ENCODE measurements around the gene NOL6. TPM values are rescaled to one million over a fixed set of nuclear protein-coding genes. Genes with fewer than 3 reads are reported as not detected.
A peak's percentile ranks its signal among the peaks of the same experiment; 100 is the strongest.
"Not testable (repeated sequence)": the region's sequence is repeated elsewhere in the genome, so short reads cannot be mapped to it uniquely, and the experiment has no call there.

The NOL6 gene
- total RNA-seq, 2 experiments from 2014 or later: 36.2 to 37.7 TPM

DNA sequence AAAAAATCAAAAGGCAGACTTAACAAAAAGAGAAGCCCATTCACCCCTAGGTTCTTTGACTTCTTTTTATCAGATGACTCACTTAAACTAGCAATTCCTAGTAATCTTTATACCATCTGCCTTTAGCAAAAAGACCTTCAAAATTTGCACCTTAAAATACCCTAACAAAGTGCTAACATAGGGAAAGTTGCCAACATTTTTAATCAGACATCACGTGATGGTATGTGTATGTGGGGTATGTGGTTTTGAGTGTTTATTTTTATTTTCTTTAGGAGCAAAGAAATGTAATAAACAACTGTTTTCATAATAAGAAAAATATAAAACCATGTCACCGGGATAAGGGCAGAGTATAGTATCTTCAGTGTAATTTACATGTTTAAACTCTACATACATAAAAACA is 20.1 kb upstream of the NOL6 start:
- POLR2A ChIA-PET; H3K27ac Mint-ChIP-seq; CTCF ChIA-PET; H3K9me3 Mint-ChIP-seq; H3K4me1 Mint-ChIP-seq; H3K36me3 Mint-ChIP-seq (ENCODE audit: low read depth); H3K4me3 Mint-ChIP-seq; H3K27me3 Mint-ChIP-seq; DNase-seq: not testable (repeated sequence)

DNA sequence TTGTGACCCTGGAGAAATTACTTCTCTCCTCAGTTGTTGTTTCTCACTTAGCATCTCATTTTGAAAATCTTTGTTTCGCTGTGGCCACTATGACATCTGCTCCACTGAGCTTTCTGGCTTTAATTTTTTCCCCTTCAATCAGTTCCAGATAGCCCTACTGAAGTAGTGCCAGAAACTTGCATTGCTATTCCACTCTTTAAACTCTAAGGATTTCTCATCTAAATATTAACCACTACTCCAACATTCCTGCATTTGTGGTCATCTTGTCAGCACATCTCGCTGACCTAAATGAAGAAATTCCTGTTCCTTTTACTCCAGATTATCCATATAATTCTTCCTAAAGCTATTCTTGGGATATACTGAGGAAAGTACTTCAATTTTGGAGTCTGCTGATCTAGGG is 15.3 kb upstream of the NOL6 start:
- no peak overlapping the region for H3K27ac Mint-ChIP-seq
- H3K9me3 Mint-ChIP-seq: no peaks in the 10 kb centered on the region
- peaks cover 1% of the 10 kb centered on the region for H3K27me3 Mint-ChIP-seq
- H3K36me3 Mint-ChIP-seq (ENCODE audit: low read depth): no peaks in the 10 kb centered on the region
- ChIA-PET CTCF (no interaction called here), POLR2A (no interaction called here)
- no peak overlapping the region for H3K4me3 Mint-ChIP-seq
- H3K4me1 Mint-ChIP-seq: no peaks in the 10 kb centered on the region
- DNase-seq: no peak

- H3K36me3 Mint-ChIP-seq (ENCODE audit: low read depth); POLR2A ChIA-PET; H3K27ac Mint-ChIP-seq; H3K9me3 Mint-ChIP-seq; H3K4me1 Mint-ChIP-seq; DNase-seq; H3K4me3 Mint-ChIP-seq; H3K27me3 Mint-ChIP-seq: not testable (repeated sequence)
- CTCF ChIA-PET: interaction anchor here (1.1 to 1.4 kb wide), 2 partner anchors 11 to 13 kb away, joined by 3 read pairs; partner anchors contain the start of gene NOL6
Observed at GRCh38 chr9:33485312-33485711, 11.6 kb upstream of the NOL6 start.

DNA sequence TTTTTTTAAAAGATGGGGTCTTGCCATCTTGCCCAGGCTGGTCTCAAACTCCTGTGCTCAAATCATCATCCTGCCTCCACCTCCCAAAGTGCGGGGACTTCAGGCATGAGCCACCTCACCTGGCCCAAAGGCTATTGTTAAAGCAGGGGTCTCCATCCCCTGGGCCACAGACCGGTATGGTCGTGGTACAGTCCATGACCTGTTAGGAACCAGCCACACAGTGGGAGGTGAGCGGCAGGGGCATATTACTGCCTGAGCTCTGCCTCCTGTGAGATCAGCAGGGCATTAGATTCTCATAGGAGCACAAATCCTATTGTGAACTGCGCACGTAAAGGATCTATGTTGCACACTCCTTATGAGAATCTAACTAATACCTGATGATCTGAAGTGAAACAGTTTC is 7.3 kb upstream of the NOL6 start:
- no peaks in the 10 kb centered on the region for H3K4me1 Mint-ChIP-seq
- H3K4me3 Mint-ChIP-seq: no peak overlapping the region
- H3K27ac Mint-ChIP-seq: no peak overlapping the region
- H3K9me3 Mint-ChIP-seq: no peaks in the 10 kb centered on the region
- no peak for DNase-seq
- POLR2A ChIA-PET: no interaction called here
- no peaks in the 10 kb centered on the region for H3K36me3 Mint-ChIP-seq (ENCODE audit: low read depth)
- CTCF ChIA-PET: interaction anchor here (3.0 kb wide), 1 partner anchor 14 kb away, joined by 12 read pairs; no protein-coding TSS in a partner anchor
- H3K27me3 Mint-ChIP-seq: no peaks in the 10 kb centered on the region

- Mint-ChIP-seq H3K4me3 (no peak overlapping the region), H3K36me3 (ENCODE audit: low read depth) (no peaks in the 10 kb centered on the region), H3K4me1 (peaks cover 2% of the 10 kb centered on the region), H3K9me3 (no peaks in the 10 kb centered on the region), H3K27ac (no peak overlapping the region), H3K27me3 (no peaks in the 10 kb centered on the region)
- no peak for DNase-seq
- CTCF ChIA-PET: interaction anchor here (1.3 to 3.0 kb wide), 3 partner anchors 13 to 76 kb away, joined by 5 to 12 read pairs (median 7); no protein-coding TSS in a partner anchor
- POLR2A ChIA-PET: no interaction called here
Observed at GRCh38 chr9:33480106-33480505, 6.4 kb upstream of the NOL6 start.

DNA sequence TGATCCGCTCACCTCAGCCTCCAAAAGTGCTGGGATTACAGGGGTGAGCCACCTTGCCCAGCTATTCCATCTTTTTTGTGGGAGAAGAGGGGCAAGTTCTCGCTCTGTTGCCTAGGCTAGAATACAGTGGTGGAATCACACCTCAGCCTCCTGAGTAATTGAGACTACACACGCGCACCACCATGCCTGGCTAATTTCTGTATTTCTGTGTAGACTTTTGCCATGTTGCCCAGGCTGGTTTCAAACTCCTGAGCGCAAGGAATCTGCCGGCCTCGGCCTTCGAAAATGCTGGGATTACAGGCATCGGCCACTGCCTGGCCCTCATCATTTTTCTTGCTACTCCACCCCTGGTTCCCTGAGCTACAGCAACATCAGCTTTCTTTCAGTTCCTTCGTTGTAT is 2.8 kb upstream of the NOL6 start:
- Mint-ChIP-seq H3K4me3 (no peak overlapping the region), H3K27me3 (no peaks in the 10 kb centered on the region), H3K27ac (no peak overlapping the region), H3K36me3 (ENCODE audit: low read depth) (peaks cover 5% of the 10 kb centered on the region), H3K9me3 (no peaks in the 10 kb centered on the region), H3K4me1 (peaks cover 23% of the 10 kb centered on the region)
- no peak for DNase-seq
- POLR2A ChIA-PET: no interaction called here
- CTCF ChIA-PET: interaction anchor here (0.9 to 2.6 kb wide), 2 partner anchors 10 to 25 kb away, joined by 3 to 19 read pairs; no protein-coding TSS in a partner anchor

DNA sequence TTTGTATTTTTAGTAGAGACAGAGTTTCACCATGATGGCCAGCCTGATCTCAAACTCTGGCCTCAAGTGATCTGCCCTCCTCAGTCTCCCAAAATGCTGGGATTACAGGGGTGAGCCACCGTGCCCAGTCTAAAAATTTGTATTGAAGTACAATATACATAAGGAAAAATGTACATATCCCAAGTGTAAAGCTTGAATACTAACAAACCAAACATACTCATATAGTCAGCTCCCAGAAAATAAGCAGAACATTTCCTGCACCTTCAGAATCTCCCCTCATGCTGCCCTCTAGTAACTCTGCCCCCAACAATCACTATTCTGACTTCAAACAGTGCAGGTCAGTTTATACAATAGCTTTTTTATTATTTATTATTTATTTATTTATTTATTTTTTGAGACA is 1.6 kb upstream of the NOL6 start:
- no peak for DNase-seq
- CTCF ChIA-PET: interaction anchor here (1.0 to 2.6 kb wide), 3 partner anchors 9 to 60 kb away, joined by 4 to 19 read pairs (median 5); no protein-coding TSS in a partner anchor
- Mint-ChIP-seq H3K27ac (no peak overlapping the region), H3K4me3 (no peak overlapping the region), H3K9me3 (no peaks in the 10 kb centered on the region), H3K36me3 (ENCODE audit: low read depth) (peaks cover 10% of the 10 kb centered on the region), H3K27me3 (no peaks in the 10 kb centered on the region), H3K4me1 (peaks cover 27% of the 10 kb centered on the region)
- POLR2A ChIA-PET: no interaction called here

GRCh38 chr9:33472881-33473615 is 676 bp downstream of the NOL6 start:
- POLR2A ChIA-PET: interaction anchor here (1.0 kb wide), 1 partner anchor 20 kb away, joined by 4 read pairs; no protein-coding TSS in a partner anchor
- Mint-ChIP-seq H3K9me3 (no peaks in the 10 kb centered on the region), H3K27me3 (no peaks in the 10 kb centered on the region), H3K27ac (peak overlapping the region; percentile 92), H3K36me3 (ENCODE audit: low read depth) (peaks cover 24% of the 10 kb centered on the region), H3K4me3 (peak overlapping the region; percentile 94), H3K4me1 (peaks cover 27% of the 10 kb centered on the region)
- no peak for DNase-seq
- CTCF ChIA-PET: interaction anchor here (0.6 to 3.3 kb wide), 14 partner anchors 9 to 331 kb away, joined by 3 to 24 read pairs (median 4); partner anchors contain the start of gene AQP3

DNA sequence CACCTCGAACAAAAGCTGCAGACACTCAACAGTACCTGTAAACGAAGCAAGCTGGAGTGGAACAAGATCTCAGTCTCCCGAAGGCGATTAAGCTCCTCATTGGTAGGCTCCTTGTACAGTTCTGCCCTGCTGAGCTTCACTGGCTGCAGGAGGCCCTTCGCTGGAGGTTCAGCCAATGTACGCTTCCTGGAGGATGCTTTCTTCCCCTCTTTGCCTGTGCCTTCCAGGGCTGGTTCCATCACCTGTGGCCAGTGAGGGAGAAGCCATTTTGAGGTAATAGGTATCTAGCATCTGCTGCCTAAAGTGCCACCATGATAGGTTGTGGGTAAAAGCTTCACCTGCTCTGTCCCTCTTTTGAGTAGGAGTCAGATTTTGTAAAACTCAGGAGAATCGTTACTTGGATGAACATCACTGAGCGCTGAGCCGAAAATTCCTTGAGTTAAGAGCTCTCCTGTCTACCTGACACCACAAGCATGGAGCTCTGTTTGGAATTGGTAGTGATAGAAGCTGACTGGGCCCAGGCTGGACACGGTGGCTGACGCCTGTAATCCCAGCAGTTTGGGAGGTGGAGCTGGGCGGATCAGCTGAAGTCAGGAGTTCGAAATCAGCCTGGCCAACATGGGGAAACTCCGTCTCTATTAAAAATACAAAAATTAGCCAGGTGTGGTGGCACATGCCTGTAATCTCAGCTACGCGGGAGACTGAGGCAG is 1.4 kb downstream of the NOL6 start:
- POLR2A ChIA-PET: no interaction called here
- H3K36me3 Mint-ChIP-seq (ENCODE audit: low read depth): peaks cover 29% of the 10 kb centered on the region

GRCh38 chr9:33471361-33471760 is 2.4 kb downstream of the NOL6 start:
- peaks cover 27% of the 10 kb centered on the region for H3K4me1 Mint-ChIP-seq
- POLR2A ChIA-PET: no interaction called here
- peaks cover 34% of the 10 kb centered on the region for H3K36me3 Mint-ChIP-seq (ENCODE audit: low read depth)
- no peak overlapping the region for H3K27ac Mint-ChIP-seq
- H3K27me3 Mint-ChIP-seq: no peaks in the 10 kb centered on the region
- no peak overlapping the region for H3K4me3 Mint-ChIP-seq
- no peak for DNase-seq
- no peaks in the 10 kb centered on the region for H3K9me3 Mint-ChIP-seq
- CTCF ChIA-PET: interaction anchor here (1.3 to 3.3 kb wide), 3 partner anchors 9 to 24 kb away, joined by 3 to 23 read pairs (median 5); partner anchors contain the start of gene AQP3

More for the DNA sequence above, 1.4 kb downstream of the NOL6 start:
- DNase-seq: no peak
- Mint-ChIP-seq H3K4me1 (peaks cover 27% of the 10 kb centered on the region), H3K9me3 (no peaks in the 10 kb centered on the region), H3K27me3 (no peaks in the 10 kb centered on the region), H3K27ac (peak overlapping the region; percentile 69), H3K4me3 (peak overlapping the region; percentile 94)
- CTCF ChIA-PET: interaction anchor here (0.6 to 3.3 kb wide), 9 partner anchors 9 to 332 kb away, joined by 3 to 24 read pairs (median 3); partner anchors contain the start of gene AQP3

DNA sequence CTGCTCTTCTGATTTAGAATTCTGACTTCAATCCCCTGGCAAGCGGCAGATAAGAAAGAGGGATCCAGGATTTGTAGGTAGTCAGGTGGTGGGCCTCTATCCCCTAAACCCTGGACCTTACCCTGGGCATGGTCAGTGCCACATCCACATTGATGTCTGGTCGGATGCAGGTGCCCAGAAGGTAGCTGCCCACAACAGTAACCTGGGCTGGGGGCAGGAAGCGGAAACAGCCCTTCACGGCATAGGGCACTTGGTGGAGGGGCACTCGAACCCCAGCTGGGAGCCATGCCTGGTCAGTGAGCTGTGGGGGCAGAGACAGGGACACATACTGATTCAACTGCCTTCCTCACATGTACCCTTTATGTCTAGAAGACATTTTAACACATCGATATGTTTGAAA is 3.8 kb downstream of the NOL6 start:
- Mint-ChIP-seq H3K27ac (peak overlapping the region; percentile 19), H3K27me3 (no peaks in the 10 kb centered on the region), H3K4me3 (no peak overlapping the region), H3K4me1 (peaks cover 25% of the 10 kb centered on the region), H3K36me3 (ENCODE audit: low read depth) (peaks cover 46% of the 10 kb centered on the region), H3K9me3 (no peaks in the 10 kb centered on the region)
- DNase-seq: no peak
- ChIA-PET POLR2A (no interaction called here), CTCF (interaction anchor here (0.7 to 8.2 kb wide), 4 partner anchors 8 to 17 kb away, joined by 3 to 103 read pairs (median 4); no protein-coding TSS in a partner anchor)

DNA sequence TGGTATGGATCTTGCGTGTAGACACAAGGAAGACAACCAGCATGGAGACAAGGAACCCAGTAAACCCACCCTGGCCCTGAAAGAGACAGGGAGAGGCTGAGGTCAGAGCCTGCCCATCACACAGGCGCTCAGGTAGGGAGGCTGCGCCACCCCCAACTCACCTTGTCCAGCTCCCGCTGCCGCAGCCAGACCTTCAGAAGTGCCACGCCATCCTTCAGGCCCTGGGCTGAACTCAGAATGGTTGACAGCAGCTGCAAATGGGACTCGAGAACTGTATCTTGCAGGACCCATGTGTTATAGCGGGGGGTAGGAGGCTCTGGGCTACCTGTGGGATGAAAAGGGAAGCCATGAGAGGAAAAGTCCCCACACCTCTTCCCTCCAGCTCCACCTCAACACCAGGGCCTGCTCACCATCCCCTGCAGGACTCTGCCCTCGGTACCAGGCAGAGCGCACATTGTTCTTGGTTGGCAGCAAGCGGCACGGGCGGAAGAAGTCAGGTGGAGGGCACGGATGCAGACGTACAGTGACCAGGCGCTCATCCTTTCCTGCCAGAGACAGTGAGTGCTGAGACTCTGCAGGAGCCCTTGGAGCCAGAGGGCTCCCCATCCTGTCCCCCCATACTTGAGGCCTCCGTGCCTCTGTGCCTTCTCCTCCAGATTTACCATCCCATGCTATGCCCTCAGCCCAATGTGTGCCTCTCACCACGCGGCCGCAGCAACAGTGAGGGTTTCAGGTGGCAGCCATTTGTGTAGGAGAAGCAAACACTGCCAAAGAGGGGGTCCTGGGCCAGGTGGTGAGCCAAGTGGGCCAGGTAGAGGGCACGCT is 4.7 kb downstream of the NOL6 start:
- Mint-ChIP-seq H3K36me3 (ENCODE audit: low read depth) (peaks cover 51% of the 10 kb centered on the region), H3K9me3 (no peaks in the 10 kb centered on the region), H3K27ac (no peak overlapping the region), H3K4me3 (no peak overlapping the region), H3K4me1 (peaks cover 22% of the 10 kb centered on the region), H3K27me3 (no peaks in the 10 kb centered on the region)
- POLR2A ChIA-PET: no interaction called here
- CTCF ChIA-PET: interaction anchor here (8.2 kb wide), 1 partner anchor 16 kb away, joined by 103 read pairs; no protein-coding TSS in a partner anchor
- no peak for DNase-seq

Measured in activated CD4-positive, alpha-beta T cell treated with anti-CD3 and anti-CD28 coated beads, Interleukin-2, amount 10 ng/mL, durations not matched to agents 7 days and 5 days (primary cell).